CD4-positive, alpha-beta memory T cell (primary cell): ENCODE results near the gene DBNDD2. TPM values are rescaled to one million over a fixed set of nuclear protein-coding genes. Genes with fewer than 3 reads are reported as not detected.

Source experiments
- CTCF ChIA-PET: fragments of 350-600 bp; sonication (Branson Sonifier 250); formaldehyde crosslinking; loops from one replicate; lab custom pipeline; 2021; ENCODE audit warnings: inconsistent platforms; ENCODE audit not compliant: partially characterized antibody; lab: Charles Lee
- POLR2A ChIA-PET: fragments of 350-600 bp; sonication (Branson Sonifier 250); formaldehyde crosslinking; loops from one replicate; lab custom pipeline; 2021; ENCODE audit not compliant: partially characterized antibody; lab: Charles Lee
- DNase-seq, 5 donors: peaks; one replicate each; pipeline versions ENCODE4 v3.0.0 to v3.0.0-alpha.2; 2020 to 2022; ENCODE audit warnings: mixed read lengths in 1 of 5
- H3K27ac ChIP-seq: one replicate; pipeline ENCODE4 v1.7.0; 2013; ENCODE audit warnings: low read depth, low read length
- H3K27me3 ChIP-seq: 2 replicates; pipeline ENCODE4 v1.7.0; 2013; ENCODE audit warnings: mild to moderate bottlenecking, low read length, moderate library complexity; ENCODE audit not compliant: insufficient read depth
- H3K36me3 ChIP-seq: 2 replicates; pipeline ENCODE4 v1.7.0; 2013; ENCODE audit warnings: mild to moderate bottlenecking, low read length, moderate library complexity; ENCODE audit not compliant: insufficient read depth
- H3K4me1 ChIP-seq: 2 replicates; pipeline ENCODE4 v1.7.0; 2013; ENCODE audit warnings: mild to moderate bottlenecking, low read length, moderate library complexity; ENCODE audit not compliant: insufficient read depth
- H3K4me3 ChIP-seq, 2 donors: one replicate each; pipeline ENCODE4 v1.7.0; 2013; ENCODE audit warnings: low read length in 2 of 2, mild to moderate bottlenecking in 1 of 2
- H3K9me3 ChIP-seq, 2 donors: one replicate each; pipeline ENCODE4 v1.7.0; 2013; ENCODE audit warnings: low read length in 2 of 2, control low read depth in 1 of 2; ENCODE audit not compliant: control insufficient read depth in 1 of 2
- H3K27ac Mint-ChIP-seq, 7 donors: one replicate each; pipeline ENCODE4 v1.8.0; 2020 to 2021; ENCODE audit warnings: mixed read lengths in 7 of 7, mild to moderate bottlenecking in 6 of 7, inconsistent platforms in 3 of 7, moderate library complexity in 3 of 7
- H3K27me3 Mint-ChIP-seq, 2 donors: one replicate each; pipeline ENCODE4 v1.8.0; 2020 to 2021; ENCODE audit warnings: mixed read lengths in 2 of 2
- H3K36me3 Mint-ChIP-seq, 2 donors: one replicate each; pipeline ENCODE4 v1.8.0; 2020 to 2021; ENCODE audit warnings: mixed read lengths in 2 of 2, inconsistent platforms in 1 of 2, mild to moderate bottlenecking in 1 of 2
- H3K4me1 Mint-ChIP-seq, 4 donors: one replicate each; pipeline ENCODE4 v1.8.0; 2020 to 2021; ENCODE audit warnings: mixed read lengths in 4 of 4, mild to moderate bottlenecking in 1 of 4
- H3K4me3 Mint-ChIP-seq, 8 donors: one replicate each; pipeline ENCODE4 v1.8.0; 2020 to 2021; ENCODE audit warnings: mixed read lengths in 8 of 8, mild to moderate bottlenecking in 7 of 8, moderate library complexity in 6 of 8, inconsistent platforms in 3 of 8
- H3K9me3 Mint-ChIP-seq, 8 donors: one replicate each; pipeline ENCODE4 v1.8.0; 2020 to 2021; ENCODE audit warnings: mixed read lengths in 8 of 8, mild to moderate bottlenecking in 5 of 8, inconsistent platforms in 3 of 8, moderate library complexity in 1 of 8
- intact Hi-C: fragments of 100-400 bp; cut with micrococcal nuclease; formaldehyde crosslinking; loops from one replicate; pipeline ENCODE4 v1.15.1; 2023
- polyA plus RNA-seq, 2 donors: library from polyadenylated mRNA; unstranded; fragments of 300-500 nt; fragmentation: Illumina TruSeq; gene quantifications; one replicate each; pipeline ENCODE4 v1.2.3, GENCODE V29; 2021
- total RNA-seq, 2 experiments: library from RNA; stranded (reverse); gene quantifications; one replicate each; pipeline ENCODE4 v1.2.3, GENCODE V29; 2021

The DBNDD2 gene
- total and polyA plus RNA-seq, 4 experiments from 2014 or later = 12.9 to 18.4 (median 16.6) TPM

DNA sequence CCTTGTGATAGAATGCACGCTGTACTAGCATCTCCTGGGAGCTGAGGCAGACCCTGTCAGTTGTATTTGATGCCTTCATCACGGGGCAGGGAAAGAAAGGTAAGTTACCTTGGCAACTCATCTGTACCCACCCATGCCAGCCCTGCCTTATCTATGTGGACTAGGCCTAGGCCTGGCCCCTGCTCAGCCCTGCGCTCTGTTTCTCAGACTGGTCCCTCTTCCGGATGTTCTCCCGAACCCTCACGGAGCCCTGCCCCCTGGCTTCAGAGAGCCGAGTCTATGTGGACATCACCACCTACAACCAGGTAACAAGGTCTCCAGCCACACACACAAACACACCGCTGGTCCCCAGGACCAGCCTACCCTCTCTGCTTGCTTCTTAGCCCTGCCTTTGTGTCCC lies 12.0 kb downstream of the DBNDD2 start:
- intact Hi-C loops = no loop called here
- DNase-seq = no peak
- no peaks in the 10 kb centered on the region for H3K9me3 ChIP-seq
- peak overlapping the region in 4 of 7 donors; percentile 22 to 62 (median 54) for H3K27ac Mint-ChIP-seq
- peaks cover 20 to 42% (median 32%) of the 10 kb centered on the region in 4 donors for H3K4me1 Mint-ChIP-seq
- H3K4me3 ChIP-seq = no peak overlapping the region
- H3K27ac ChIP-seq = no peak overlapping the region
- H3K36me3 ChIP-seq = peaks cover 60% of the 10 kb centered on the region
- no peaks in the 10 kb centered on the region for H3K27me3 ChIP-seq
- no peak overlapping the region for H3K4me3 Mint-ChIP-seq
- ChIA-PET POLR2A (interaction anchor here (3.6 to 6.7 kb wide), 2 partner anchors 46 to 54 kb away, joined by 11 to 121 read pairs; partner anchors contain the start of gene SYS1), CTCF (interaction anchor here (0.9 to 5.0 kb wide), 6 partner anchors 10 to 57 kb away, joined by 3 to 33 read pairs (median 8); partner anchors contain the start of genes DBNDD2 and SYS1)
- no peaks in the 10 kb centered on the region for H3K27me3 Mint-ChIP-seq
- H3K9me3 Mint-ChIP-seq = no peaks in the 10 kb centered on the region
- peaks cover 25% of the 10 kb centered on the region for H3K4me1 ChIP-seq
- peaks cover 46 to 77% of the 10 kb centered on the region in 2 donors for H3K36me3 Mint-ChIP-seq

DNA sequence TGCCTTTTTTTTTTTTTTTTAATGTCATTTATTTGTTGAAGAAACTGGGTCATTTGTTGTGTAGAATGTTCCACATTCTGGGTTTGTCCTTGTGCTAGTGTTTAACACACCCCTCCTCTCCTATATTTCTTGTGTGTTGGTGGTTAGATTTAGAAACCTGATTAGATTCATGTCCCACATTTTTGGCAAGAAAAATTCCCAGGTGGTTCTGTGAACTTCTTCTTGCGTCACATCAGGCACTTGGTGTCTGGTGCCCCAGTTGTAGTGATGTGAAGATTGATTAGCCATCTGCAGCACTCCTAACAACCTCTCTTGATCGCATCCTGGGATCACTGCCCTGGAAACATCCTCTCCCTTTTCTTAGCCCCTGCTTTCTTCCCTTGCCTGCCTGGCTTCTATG lies 15.6 kb downstream of the DBNDD2 start:
- Histone ChIP-seq H3K4me1 (no peaks in the 10 kb centered on the region), H3K36me3 (peaks cover 69% of the 10 kb centered on the region), H3K4me3 (no peak overlapping the region), H3K27ac (no peak overlapping the region), H3K27me3 (no peaks in the 10 kb centered on the region), H3K9me3 (no peaks in the 10 kb centered on the region)
- H3K4me3 Mint-ChIP-seq = no peak overlapping the region
- POLR2A ChIA-PET = no interaction called here
- H3K36me3 Mint-ChIP-seq = peaks cover 45 to 84% of the 10 kb centered on the region in 2 donors
- H3K4me1 Mint-ChIP-seq = peaks cover 0 to 7% (median 5%) of the 10 kb centered on the region in 4 donors
- no peaks in the 10 kb centered on the region for H3K27me3 Mint-ChIP-seq
- DNase-seq = no peak
- intact Hi-C loops = no loop called here
- H3K27ac Mint-ChIP-seq = no peak overlapping the region
- CTCF ChIA-PET = interaction anchor here (0.5 to 1.5 kb wide), 3 partner anchors 35 to 61 kb away, joined by 3 to 5 read pairs (median 3); partner anchors contain the start of gene SYS1
- no peaks in the 10 kb centered on the region for H3K9me3 Mint-ChIP-seq

DNA sequence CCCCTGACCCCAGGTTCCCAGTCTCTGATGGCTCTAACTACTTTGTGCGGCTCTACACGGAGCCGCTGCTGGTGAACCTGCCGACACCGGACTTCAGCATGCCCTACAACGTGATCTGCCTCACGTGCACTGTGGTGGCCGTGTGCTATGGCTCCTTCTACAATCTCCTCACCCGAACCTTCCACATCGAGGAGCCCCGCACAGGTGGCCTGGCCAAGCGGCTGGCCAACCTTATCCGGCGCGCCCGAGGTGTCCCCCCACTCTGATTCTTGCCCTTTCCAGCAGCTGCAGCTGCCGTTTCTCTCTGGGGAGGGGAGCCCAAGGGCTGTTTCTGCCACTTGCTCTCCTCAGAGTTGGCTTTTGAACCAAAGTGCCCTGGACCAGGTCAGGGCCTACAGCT lies 17.5 kb downstream of the DBNDD2 start:
- Mint-ChIP-seq H3K4me1 (no peaks in the 10 kb centered on the region), H3K4me3 (no peak overlapping the region), H3K27ac (peak overlapping the region in 1 of 7 donors; percentile 66), H3K27me3 (no peaks in the 10 kb centered on the region), H3K36me3 (peaks cover 35 to 67% of the 10 kb centered on the region in 2 donors), H3K9me3 (no peaks in the 10 kb centered on the region)
- no peak for DNase-seq
- no peak overlapping the region for H3K27ac ChIP-seq
- intact Hi-C loops = no loop called here
- H3K9me3 ChIP-seq = no peaks in the 10 kb centered on the region
- no peaks in the 10 kb centered on the region for H3K27me3 ChIP-seq
- H3K36me3 ChIP-seq = peaks cover 51% of the 10 kb centered on the region
- H3K4me1 ChIP-seq = no peaks in the 10 kb centered on the region
- ChIA-PET POLR2A (no interaction called here), CTCF (interaction anchor here (1.3 kb wide), 1 partner anchor 11 kb away, joined by 4 read pairs; no protein-coding TSS in a partner anchor)
- no peak overlapping the region for H3K4me3 ChIP-seq

DNA sequence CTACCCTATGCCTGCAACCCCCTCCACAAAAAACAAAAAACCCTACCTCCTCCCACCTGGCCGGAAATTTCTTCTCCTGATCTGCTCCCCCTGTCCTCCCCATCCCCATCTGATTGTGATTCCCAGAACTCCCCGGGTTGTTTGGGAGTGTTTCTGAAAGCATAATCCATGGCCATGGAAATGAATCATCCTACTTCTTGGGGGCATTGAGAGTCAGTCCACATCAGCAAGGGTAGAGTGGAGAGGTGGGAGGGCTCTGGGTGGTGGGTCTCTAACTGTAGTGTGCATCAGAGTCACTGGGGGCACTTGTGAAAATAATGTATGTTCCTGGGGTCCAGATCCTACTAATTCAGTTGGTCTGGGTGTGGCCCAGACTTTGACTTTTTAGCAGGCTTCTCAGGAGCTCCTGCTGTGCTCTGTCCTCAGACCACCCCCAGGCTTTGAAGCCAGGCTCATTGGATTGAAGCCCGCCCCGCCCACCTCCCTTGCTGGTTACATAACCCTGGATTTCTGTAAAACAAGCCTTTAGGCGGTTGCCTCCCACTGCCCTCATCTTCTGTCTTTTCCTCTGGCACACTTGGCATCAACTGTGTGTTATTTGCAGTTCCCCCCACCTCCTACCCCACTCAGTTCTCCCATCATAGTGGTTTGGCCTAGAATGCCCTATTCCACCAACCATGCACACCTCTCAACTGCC lies 18.4 kb downstream of the DBNDD2 start:
- ChIA-PET POLR2A (no interaction called here), CTCF (interaction anchor here (1.3 to 3.5 kb wide), 2 partner anchors 10 to 53 kb away, joined by 4 to 18 read pairs; no protein-coding TSS in a partner anchor)
- H3K9me3 Mint-ChIP-seq = no peaks in the 10 kb centered on the region
- H3K4me3 ChIP-seq = no peak overlapping the region
- H3K9me3 ChIP-seq = no peaks in the 10 kb centered on the region
- DNase-seq = no peak
- H3K36me3 ChIP-seq = peaks cover 42% of the 10 kb centered on the region
- no peaks in the 10 kb centered on the region for H3K27me3 Mint-ChIP-seq
- no peak overlapping the region for H3K4me3 Mint-ChIP-seq
- peaks cover 30 to 61% of the 10 kb centered on the region in 2 donors for H3K36me3 Mint-ChIP-seq
- peak overlapping the region in 2 of 7 donors; percentile 50 to 82 for H3K27ac Mint-ChIP-seq
- peaks cover 0 to 2% (median 0%) of the 10 kb centered on the region in 4 donors for H3K4me1 Mint-ChIP-seq
- no peaks in the 10 kb centered on the region for H3K4me1 ChIP-seq
- H3K27me3 ChIP-seq = no peaks in the 10 kb centered on the region
- intact Hi-C loops = no loop called here
- no peak overlapping the region for H3K27ac ChIP-seq

DNA sequence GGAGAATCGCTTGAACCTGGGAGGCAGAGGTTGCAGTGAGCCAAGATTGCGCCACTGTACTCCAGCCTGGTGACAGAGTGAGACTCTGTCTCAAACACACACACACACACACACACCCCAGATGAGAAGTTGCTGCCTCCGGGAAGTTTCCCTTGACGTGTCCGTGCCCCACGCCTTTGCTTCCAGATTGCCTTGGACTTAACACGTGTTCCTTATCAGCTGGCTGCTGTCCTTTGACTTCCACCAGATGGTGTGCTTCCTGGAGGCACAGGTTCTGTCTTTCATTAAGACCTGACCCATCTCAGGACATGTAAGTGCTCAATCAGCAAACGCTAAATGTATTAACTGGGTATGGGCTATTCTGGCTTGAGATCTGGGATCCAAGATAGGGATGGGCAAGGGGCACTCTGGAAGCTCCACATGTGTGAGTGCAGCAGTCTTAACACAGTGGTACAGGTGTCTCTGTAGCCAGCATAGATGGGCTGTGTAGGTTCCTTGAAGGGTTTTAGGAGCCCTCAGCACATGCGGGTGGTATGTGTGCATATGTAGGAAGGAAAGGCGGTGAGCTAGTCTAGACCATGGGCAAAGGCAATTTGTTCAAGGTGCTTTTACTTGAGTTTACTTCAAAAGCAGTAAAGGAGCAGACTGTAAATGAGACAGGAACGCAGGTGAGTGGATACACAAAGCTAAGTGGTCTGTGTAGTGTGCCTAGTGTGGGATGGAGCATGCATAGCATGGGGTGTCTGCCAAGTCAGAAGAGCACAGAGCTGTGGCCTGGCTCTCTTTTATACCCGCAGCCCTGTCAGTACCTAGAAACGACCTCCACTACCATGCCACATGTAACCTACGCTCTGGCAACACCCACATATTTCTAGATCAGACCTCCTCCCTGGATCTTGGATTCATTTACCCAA lies 19.4 kb downstream of the DBNDD2 start:
- no peak overlapping the region for H3K27ac ChIP-seq
- Mint-ChIP-seq H3K36me3 (peaks cover 21 to 59% of the 10 kb centered on the region in 2 donors), H3K4me1 (peaks cover 0 to 7% (median 2%) of the 10 kb centered on the region in 4 donors), H3K27ac (peak overlapping the region in 4 of 7 donors; percentile 45 to 61 (median 56)), H3K9me3 (no peaks in the 10 kb centered on the region), H3K4me3 (no peak overlapping the region), H3K27me3 (no peaks in the 10 kb centered on the region)
- ChIA-PET CTCF (interaction anchor here (0.8 to 3.5 kb wide), 6 partner anchors 10 to 133 kb away, joined by 3 to 18 read pairs (median 6); partner anchors contain the start of gene SYS1), POLR2A (interaction anchor here (0.7 kb wide), 1 partner anchor 64 kb away, joined by 3 read pairs; the partner anchor contains the start of gene SYS1)
- DNase-seq = no peak
- peaks cover 34% of the 10 kb centered on the region for H3K36me3 ChIP-seq
- H3K9me3 ChIP-seq = no peaks in the 10 kb centered on the region
- H3K4me1 ChIP-seq = peaks cover 5% of the 10 kb centered on the region
- H3K4me3 ChIP-seq = no peak overlapping the region
- no peaks in the 10 kb centered on the region for H3K27me3 ChIP-seq
- intact Hi-C loops = no loop called here

DNA sequence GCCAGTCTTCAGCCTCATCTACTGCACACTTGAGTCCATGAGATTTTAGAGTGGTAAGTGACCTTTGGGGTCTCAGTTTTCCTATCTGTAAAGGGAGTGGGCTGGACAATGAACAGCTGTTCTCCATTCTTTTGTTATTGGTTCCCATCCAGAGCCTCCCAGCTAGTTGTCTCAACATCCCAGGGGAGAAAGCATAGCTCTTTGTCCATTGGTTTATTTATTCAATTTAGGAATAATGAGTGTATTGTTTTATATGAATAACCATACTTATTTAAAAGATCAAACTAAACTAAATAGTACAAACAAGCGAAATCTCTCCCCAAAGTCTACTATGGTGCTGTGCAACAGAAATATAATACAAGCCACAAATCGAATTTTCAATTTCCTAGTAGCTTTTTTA lies 21.5 kb downstream of the DBNDD2 start:
- no peaks in the 10 kb centered on the region for H3K27me3 Mint-ChIP-seq
- Histone ChIP-seq H3K4me3 (no peak overlapping the region), H3K27ac (no peak overlapping the region), H3K4me1 (peaks cover 6% of the 10 kb centered on the region), H3K36me3 (peaks cover 18% of the 10 kb centered on the region), H3K9me3 (no peaks in the 10 kb centered on the region), H3K27me3 (no peaks in the 10 kb centered on the region)
- POLR2A ChIA-PET = interaction anchor here (1.0 to 1.3 kb wide), 2 partner anchors 24 to 66 kb away, joined by 3 to 4 read pairs; partner anchors contain the start of gene SYS1
- H3K4me1 Mint-ChIP-seq = peaks cover 0 to 8% (median 2%) of the 10 kb centered on the region in 4 donors
- H3K36me3 Mint-ChIP-seq = peaks cover 12 to 51% of the 10 kb centered on the region in 2 donors
- no peak overlapping the region for H3K4me3 Mint-ChIP-seq
- CTCF ChIA-PET = interaction anchor here (0.8 to 3.5 kb wide), 8 partner anchors 10 to 341 kb away, joined by 3 to 18 read pairs (median 4); partner anchors contain the start of gene SYS1
- no peaks in the 10 kb centered on the region for H3K9me3 Mint-ChIP-seq
- no peak for DNase-seq
- intact Hi-C loops = no loop called here
- H3K27ac Mint-ChIP-seq = no peak overlapping the region
